Dendritic cell treated with granulocyte-macrophage colony-stimulating factor and Interleukin-4, amounts not matched to agents 40 ng/mL and 50 ng/mL, for 4 days (primary cell): ENCODE results near the gene PTPRE.

ENCODE experiments used
- H3K27ac Mint-ChIP-seq: one replicate; pipeline ENCODE4 v1.8.0; 2022; ENCODE audit warnings: mild to moderate bottlenecking, mixed read lengths
- H3K27me3 Mint-ChIP-seq: one replicate; pipeline ENCODE4 v1.8.0; 2022; ENCODE audit warnings: mild to moderate bottlenecking, mixed read lengths
- H3K36me3 Mint-ChIP-seq: one replicate; pipeline ENCODE4 v1.8.0; 2022; ENCODE audit warnings: low read depth, mixed read lengths
- H3K4me1 Mint-ChIP-seq: one replicate; pipeline ENCODE4 v1.8.0; 2022; ENCODE audit warnings: low read depth, mixed read lengths
- H3K4me3 Mint-ChIP-seq: one replicate; pipeline ENCODE4 v1.8.0; 2022; ENCODE audit warnings: mild to moderate bottlenecking, moderate library complexity, mixed read lengths
- H3K9me3 Mint-ChIP-seq: one replicate; pipeline ENCODE4 v1.8.0; 2022; ENCODE audit warnings: mixed read lengths
- intact Hi-C: fragments of 100-400 bp; cut with micrococcal nuclease; formaldehyde crosslinking; loops from one replicate; pipeline ENCODE4 v1.15.0; 2022

The PTPRE gene

DNA sequence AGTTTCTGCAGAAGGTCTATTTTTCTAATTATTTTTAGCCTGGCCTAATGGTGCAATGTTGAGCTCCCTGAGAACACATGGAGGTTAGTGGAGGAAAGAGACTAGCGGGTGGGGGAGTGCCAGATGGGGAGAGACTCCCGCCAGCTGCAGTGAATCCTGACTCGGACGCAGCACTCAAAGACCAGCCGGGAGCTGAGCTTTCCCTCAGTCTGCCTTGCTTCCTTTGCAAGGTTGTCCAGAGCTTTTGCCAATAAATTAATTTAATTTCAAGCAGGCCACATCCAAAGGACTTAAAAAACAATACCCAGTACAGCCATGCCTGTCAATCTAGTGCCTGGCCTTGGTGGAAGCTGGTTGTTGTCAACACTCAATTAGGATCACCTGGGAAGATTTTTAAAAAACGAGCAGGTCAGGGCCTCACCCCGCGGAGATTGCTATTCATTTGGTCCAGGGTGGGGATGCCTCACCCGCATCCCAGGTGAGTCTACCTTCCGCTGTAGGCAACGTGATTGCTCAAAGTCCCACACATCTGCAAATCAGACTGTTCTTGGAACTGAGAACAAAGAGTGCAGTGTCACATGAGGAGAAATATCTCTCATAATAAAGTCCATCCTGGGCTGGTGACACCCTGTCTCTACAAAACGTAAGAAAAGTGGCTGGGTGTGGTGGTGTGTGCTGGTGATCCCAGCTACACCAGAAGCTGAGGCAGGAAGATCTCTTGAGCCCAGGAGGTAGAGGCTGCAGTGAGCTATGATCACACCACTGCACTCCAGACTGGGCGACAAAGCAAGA is 18.2 kb upstream of the PTPRE start:
- H3K4me3 Mint-ChIP-seq = no peak overlapping the region
- H3K36me3 Mint-ChIP-seq = no peaks in the 10 kb centered on the region
- H3K27me3 Mint-ChIP-seq = no peaks in the 10 kb centered on the region
- H3K9me3 Mint-ChIP-seq = no peaks in the 10 kb centered on the region
- intact Hi-C loops = no loop called here
- H3K4me1 Mint-ChIP-seq = peaks cover 71% of the 10 kb centered on the region
- peak overlapping the region; percentile 81 for H3K27ac Mint-ChIP-seq

DNA sequence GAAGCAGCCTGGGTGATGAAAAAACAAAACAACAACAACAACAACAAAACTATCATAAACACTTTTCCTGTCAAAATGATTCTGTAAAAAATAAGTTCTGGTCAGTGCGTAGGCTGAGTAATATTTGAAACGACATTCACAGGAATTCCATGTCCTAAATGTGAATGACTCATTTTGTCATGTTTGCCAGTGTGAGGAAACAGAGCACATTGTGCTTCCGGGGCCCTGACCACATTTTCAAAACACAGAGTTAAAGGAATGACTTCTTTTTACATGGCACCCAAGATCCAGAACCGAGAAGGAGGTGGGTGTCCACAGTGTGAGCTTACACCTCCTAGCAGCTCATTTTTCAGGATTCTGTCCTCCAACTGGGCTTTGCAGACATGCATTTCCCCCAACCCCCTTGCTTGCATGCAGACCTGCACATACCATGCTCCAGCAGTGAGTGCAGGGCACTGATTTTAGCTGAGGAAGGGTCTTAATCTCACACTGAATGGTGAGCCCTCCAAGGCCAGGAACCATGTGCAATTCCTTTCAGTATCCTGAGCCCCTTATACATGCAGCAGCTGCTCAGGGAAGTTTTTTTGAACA is 17.2 kb upstream of the PTPRE start:
- no peaks in the 10 kb centered on the region for H3K36me3 Mint-ChIP-seq
- peak overlapping the region; percentile 81 for H3K27ac Mint-ChIP-seq
- H3K4me1 Mint-ChIP-seq = peaks cover 61% of the 10 kb centered on the region
- H3K27me3 Mint-ChIP-seq = no peaks in the 10 kb centered on the region
- H3K4me3 Mint-ChIP-seq = no peak overlapping the region
- H3K9me3 Mint-ChIP-seq = no peaks in the 10 kb centered on the region
- intact Hi-C loops = no loop called here

DNA sequence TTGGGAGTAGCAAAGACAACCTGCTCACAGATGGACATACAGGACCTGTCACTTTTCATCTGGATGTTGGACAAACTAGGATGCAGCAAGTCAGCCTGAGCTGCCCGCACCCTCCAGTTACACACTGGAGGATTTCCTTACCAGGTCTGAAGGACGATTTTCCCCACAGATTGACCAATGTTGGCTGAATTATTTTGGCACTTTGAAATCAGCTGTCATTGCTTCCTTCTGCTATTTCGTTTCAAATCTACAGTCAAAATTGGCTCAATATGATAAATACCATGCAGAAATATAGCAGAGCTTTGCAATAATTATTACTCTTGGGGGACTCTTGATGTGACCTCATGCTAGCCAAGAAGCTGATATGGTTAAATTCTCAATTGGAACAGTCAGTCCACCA is 16.7 kb upstream of the PTPRE start:
- peaks cover 56% of the 10 kb centered on the region for H3K4me1 Mint-ChIP-seq
- no peaks in the 10 kb centered on the region for H3K9me3 Mint-ChIP-seq
- no peaks in the 10 kb centered on the region for H3K27me3 Mint-ChIP-seq
- intact Hi-C loops = no loop called here
- H3K36me3 Mint-ChIP-seq = no peaks in the 10 kb centered on the region
- no peak overlapping the region for H3K4me3 Mint-ChIP-seq
- H3K27ac Mint-ChIP-seq = peak overlapping the region; percentile 81

DNA sequence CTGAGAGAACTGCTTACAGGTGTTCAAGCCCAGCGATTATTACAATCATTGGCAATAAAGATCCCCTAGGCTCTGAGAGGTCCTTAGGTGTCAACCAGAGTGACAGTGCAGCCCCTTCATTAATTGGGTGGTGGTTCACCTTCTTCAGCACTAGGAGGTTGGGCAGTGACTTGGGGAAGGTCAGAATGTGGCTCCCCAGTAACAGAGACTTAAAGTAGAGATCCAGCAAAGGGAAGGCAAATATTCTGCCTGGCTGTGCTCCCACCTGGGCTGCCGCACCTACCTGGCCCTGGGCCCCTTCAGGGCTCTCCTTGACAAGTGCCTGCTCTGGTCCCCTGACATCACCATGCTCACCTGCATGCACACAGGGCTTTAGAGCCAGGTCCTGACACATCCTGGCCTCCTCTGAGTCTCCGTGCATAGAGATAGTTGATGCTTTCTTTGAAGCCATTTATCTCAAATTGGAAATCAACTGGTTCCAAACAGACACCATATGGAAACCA is 16.0 kb upstream of the PTPRE start:
- intact Hi-C loops = no loop called here
- H3K27me3 Mint-ChIP-seq = no peaks in the 10 kb centered on the region
- H3K27ac Mint-ChIP-seq = no peak overlapping the region
- H3K9me3 Mint-ChIP-seq = no peaks in the 10 kb centered on the region
- H3K36me3 Mint-ChIP-seq = no peaks in the 10 kb centered on the region
- no peak overlapping the region for H3K4me3 Mint-ChIP-seq
- H3K4me1 Mint-ChIP-seq = peaks cover 51% of the 10 kb centered on the region

DNA sequence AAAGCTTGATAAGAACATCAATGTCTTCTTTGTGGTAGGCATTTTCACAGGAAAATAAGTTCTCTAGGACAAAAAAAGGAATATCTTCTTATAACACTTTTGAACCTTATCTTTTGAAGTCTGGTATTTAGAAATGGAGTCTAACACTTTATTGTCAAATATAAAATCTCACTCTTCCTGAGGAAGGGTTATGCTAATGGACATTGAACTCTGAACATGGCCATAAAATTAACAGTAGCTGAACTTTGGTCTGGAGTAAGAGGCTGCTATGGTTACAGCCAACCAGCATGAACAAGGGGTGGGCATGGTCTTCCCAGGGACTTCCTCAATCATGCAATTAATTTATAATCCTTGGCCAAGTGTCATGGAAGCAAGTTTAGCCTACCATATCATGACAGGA is 14.2 kb upstream of the PTPRE start, which contains the start of gene CLRN3:
Gene CLRN3 (minus strand): TSS at position 199 of the 400 bp plus-strand sequence. CDS start 157 bp downstream, at position 42.
- Mint-ChIP-seq H3K9me3 (no peaks in the 10 kb centered on the region), H3K4me1 (peaks cover 36% of the 10 kb centered on the region), H3K4me3 (no peak within 1 kb of the TSS), H3K27me3 (no peaks in the 10 kb centered on the region), H3K27ac (no peak within 1 kb of the TSS), H3K36me3 (no peaks in the 10 kb centered on the region)
- intact Hi-C loops = no loop called here

DNA sequence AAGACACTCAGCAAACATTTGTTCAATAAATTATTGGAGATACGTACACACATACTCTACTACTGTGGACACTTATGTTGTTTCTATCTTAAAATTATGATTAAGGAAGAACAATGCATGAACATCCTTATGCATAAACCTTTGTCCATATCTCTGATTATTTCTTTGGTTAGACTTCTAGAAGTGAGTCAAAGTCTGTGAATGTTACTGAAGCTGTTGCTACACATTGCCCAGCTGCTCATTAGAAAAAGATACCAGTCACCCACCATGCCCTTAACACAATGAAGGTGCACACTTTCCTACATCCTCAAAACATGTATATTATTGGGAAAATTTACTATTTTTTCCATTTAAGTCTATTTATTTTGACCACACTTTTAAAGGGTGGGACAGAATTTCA is 12.8 kb upstream of the PTPRE start:
- H3K9me3 Mint-ChIP-seq = no peaks in the 10 kb centered on the region
- intact Hi-C loops = no loop called here
- no peaks in the 10 kb centered on the region for H3K36me3 Mint-ChIP-seq
- no peak overlapping the region for H3K27ac Mint-ChIP-seq
- H3K4me3 Mint-ChIP-seq = no peak overlapping the region
- peaks cover 26% of the 10 kb centered on the region for H3K4me1 Mint-ChIP-seq
- H3K27me3 Mint-ChIP-seq = no peaks in the 10 kb centered on the region

DNA sequence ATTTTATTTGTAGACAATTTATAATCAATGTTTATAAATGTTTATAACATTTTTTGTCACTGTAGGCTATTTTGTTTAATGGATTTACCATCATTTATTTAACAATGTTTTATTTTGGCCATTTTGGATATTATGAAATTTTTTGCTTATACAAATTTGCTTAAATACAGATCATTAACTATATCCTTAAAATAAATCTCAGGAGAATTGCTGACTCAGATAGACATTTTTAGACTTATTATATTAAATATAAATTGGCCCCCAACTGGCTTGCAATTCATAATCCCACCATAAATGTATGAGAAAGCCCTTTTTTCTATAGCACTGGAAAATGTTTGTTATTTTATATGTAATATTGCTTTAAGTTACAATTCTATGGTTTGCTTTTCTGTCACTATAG is 10.3 kb upstream of the PTPRE start:
- H3K9me3 Mint-ChIP-seq = no peaks in the 10 kb centered on the region
- H3K4me1 Mint-ChIP-seq = peaks cover 20% of the 10 kb centered on the region
- intact Hi-C loops = no loop called here
- no peaks in the 10 kb centered on the region for H3K27me3 Mint-ChIP-seq
- H3K36me3 Mint-ChIP-seq = no peaks in the 10 kb centered on the region
- no peak overlapping the region for H3K27ac Mint-ChIP-seq
- no peak overlapping the region for H3K4me3 Mint-ChIP-seq

DNA sequence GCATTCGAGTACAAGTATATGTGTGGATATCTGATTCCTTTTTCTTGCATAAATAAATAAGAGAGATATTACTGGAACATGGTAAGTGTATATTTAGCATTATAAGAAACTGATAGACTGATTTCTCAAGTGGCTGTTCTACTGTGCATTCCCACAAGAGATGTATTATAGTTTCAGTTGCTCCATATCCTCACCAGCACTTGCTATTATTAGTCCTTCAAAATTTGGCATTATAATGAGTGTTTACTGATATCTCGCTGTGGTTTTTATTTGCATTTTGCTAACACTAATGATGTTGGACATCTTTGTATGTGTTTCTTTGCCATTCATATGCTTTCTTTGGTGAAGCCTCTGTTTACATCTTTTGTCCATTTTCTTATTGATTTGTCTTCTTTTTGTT is 9.7 kb upstream of the PTPRE start:
- no peaks in the 10 kb centered on the region for H3K36me3 Mint-ChIP-seq
- no peaks in the 10 kb centered on the region for H3K9me3 Mint-ChIP-seq
- no peak overlapping the region for H3K27ac Mint-ChIP-seq
- no peaks in the 10 kb centered on the region for H3K27me3 Mint-ChIP-seq
- peaks cover 20% of the 10 kb centered on the region for H3K4me1 Mint-ChIP-seq
- intact Hi-C loops = no loop called here
- no peak overlapping the region for H3K4me3 Mint-ChIP-seq

DNA sequence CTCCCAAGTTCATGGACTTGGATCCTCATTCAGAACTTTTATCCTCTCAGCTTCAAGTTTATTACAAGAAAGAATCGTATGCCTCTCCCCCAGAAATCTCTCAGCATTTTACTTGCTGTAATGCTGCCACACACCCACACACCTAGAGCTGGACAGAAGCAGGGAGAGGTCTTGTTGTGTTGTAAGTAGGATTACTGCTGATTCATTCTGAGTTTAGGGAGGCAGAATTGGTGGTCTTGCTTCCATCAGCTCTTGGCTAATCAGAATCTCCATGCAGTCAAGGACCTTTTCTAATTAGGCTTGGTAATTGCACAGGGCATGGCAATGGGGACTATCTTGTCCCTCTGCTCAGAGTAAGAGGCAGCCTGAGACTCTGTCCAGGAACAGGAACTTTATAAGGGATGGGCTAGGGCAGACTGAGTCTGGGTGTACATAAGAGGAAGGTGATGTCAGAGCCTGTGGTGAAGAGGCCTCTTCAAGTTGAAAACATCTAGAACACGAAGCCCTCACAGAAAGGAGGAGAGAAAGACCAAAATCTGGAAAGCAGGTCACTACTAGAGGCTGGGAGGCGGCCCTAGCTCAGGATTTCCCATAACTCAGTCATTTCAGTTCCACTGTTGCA is 7.0 kb upstream of the PTPRE start:
- Mint-ChIP-seq H3K4me1 (peaks cover 20% of the 10 kb centered on the region), H3K27me3 (no peaks in the 10 kb centered on the region), H3K9me3 (no peaks in the 10 kb centered on the region), H3K27ac (peak overlapping the region; percentile 58), H3K4me3 (no peak overlapping the region), H3K36me3 (no peaks in the 10 kb centered on the region)
- intact Hi-C loops = no loop called here

DNA sequence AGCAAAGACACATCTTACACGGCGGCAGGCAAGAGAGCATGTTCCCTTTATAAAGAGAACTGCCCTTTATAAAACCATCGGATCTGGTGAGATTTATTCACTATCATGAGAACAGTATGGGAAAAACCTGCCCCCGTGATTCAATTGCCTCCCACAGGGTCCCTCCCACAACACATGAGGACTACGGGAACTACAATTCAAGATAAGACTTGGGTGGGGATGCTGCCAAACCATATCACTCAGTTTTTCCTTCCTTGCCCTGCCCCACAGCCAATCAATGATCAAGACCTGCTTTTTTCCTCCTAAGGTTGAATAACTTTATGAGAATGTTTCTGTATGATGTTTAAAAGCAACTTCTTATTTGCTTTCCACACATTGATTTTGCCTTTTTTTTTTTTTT is 3.1 kb upstream of the PTPRE start:
- Mint-ChIP-seq H3K36me3 (no peaks in the 10 kb centered on the region), H3K4me3 (no peak overlapping the region), H3K27ac (no peak overlapping the region), H3K4me1 (peaks cover 49% of the 10 kb centered on the region), H3K9me3 (no peaks in the 10 kb centered on the region), H3K27me3 (peaks cover 5% of the 10 kb centered on the region)
- intact Hi-C loops = no loop called here

DNA sequence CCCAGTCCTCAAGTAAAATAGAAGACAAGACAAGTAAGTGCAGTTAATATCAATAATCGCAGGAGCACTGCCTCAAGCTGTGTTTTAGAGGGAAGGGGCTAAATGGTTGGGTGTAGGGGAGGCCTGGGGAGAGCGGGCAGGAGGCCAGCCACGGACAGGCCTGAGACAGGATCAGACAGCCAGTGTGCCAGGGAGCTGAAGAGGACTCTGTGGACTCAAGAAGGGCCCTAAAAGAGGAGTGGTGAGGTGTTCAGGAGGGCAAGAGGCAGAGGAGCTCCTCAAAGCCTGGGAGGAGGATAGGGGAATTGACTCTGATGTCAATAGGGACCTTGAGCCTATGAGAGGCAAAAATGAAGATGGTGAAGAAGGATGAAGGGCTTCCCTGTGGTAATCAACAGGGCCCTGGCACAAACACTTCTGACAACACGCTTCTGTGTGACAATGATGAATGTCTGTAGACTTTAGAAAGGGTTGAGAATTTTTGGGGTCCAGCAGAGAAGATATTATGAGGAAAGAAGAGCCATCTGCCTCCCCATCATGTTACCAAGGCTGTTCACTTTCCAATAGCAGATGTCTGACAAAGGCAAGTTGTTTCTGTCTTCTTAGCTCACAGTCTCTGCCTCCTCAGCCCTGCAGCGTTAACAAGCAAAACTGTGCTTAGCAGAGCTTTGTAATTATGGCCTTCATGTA is 2.4 kb upstream of the PTPRE start:
- H3K4me1 Mint-ChIP-seq = peaks cover 49% of the 10 kb centered on the region
- intact Hi-C loops = no loop called here

DNA sequence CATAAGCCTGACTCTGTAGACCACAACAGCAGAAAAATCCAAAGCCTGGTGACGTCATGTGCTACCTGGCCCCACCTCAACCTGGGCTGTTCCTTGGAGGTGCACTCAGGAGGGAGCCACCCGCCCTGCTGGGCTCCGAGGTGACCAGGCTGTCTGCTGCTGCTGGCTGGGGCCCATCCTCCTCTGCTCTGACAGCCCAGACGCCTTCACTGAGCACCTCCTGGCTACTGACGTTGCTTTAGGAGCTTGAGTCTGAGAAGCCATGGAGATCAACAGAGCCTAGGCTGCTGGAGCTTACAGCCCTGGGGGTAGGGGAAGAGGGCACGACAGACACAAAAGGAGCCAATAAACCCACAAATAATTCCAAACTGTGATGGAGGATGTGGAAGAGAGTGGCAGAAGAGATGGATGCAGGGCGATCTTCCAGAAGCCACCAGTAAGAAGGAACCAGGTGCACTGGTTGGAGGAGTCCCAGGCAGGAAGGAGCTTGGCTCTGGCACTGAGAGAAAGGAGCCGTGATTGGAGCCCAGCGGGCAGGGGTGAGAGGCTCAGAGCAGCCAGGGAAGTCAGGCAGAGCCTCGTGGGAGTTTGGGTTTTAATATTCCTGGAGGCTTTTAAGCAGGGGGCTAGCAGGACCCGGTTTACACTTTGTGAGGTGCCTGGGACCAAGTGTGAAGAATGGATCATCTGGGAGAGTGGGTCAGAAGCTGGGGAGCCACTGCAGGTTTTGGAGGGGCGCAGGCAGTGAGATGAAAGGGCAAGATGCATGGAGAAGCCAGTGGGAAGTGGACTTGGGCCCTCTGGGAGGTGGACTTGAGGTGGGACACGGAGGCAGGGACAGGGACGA is 1.7 kb upstream of the PTPRE start:
- peak overlapping the region; percentile 41 for H3K27ac Mint-ChIP-seq
- H3K27me3 Mint-ChIP-seq = peaks cover 5% of the 10 kb centered on the region
- intact Hi-C loops = loop anchor here (5.0 kb wide), 2 partner anchors 33 to 247 kb away; no protein-coding TSS in a partner anchor
- no peaks in the 10 kb centered on the region for H3K9me3 Mint-ChIP-seq
- H3K4me3 Mint-ChIP-seq = no peak overlapping the region
- H3K36me3 Mint-ChIP-seq = no peaks in the 10 kb centered on the region
- peaks cover 48% of the 10 kb centered on the region for H3K4me1 Mint-ChIP-seq

More for the DNA sequence above, 2.4 kb upstream of the PTPRE start:
- Mint-ChIP-seq H3K4me3 (no peak overlapping the region), H3K9me3 (no peaks in the 10 kb centered on the region), H3K27ac (no peak overlapping the region), H3K36me3 (no peaks in the 10 kb centered on the region), H3K27me3 (peaks cover 5% of the 10 kb centered on the region)

DNA sequence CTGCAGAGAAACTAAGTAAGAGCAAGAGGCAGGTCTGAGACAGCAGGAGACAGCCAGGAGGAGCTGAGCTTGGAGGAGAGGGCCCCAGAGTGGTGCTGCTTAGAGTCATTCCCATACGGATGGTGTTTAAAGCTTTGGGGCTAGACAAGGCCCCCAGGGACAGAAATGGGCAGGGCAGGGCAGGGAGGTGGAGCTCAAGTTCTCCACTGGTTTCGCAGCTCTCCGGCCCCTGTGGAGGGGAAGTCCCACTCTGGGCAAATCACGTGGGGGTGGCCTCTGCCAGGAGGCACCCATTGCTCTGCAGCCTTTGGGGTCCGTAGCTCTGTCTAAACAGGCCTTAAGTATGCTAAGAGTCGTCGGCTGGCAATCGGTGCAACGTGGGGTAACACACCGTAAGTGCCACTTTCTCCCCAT is 1.0 kb upstream of the PTPRE start:
- intact Hi-C loops = loop anchor here (5.0 kb wide), 2 partner anchors 34 to 246 kb away; no protein-coding TSS in a partner anchor
- Mint-ChIP-seq H3K9me3 (no peaks in the 10 kb centered on the region), H3K36me3 (no peaks in the 10 kb centered on the region), H3K27ac (peak overlapping the region; percentile 41), H3K4me1 (peaks cover 48% of the 10 kb centered on the region), H3K4me3 (no peak overlapping the region), H3K27me3 (peaks cover 5% of the 10 kb centered on the region)
